Skeletal muscle tissue (tissue), 4 donors: Measurements from ENCODE around the gene ARFGEF3. TPM values are rescaled to one million over a fixed set of nuclear protein-coding genes. Genes with fewer than 3 reads are reported as not detected.
"Not testable (repeated sequence)": the region's sequence is repeated elsewhere in the genome, so short reads cannot be mapped to it uniquely, and the experiment has no call there.

Experiments
- H3K27ac ChIP-seq: one replicate; pipeline ENCODE4 v1.7.0; 2013; ENCODE audit warnings: mild to moderate bottlenecking, low read depth, low read length, inconsistent platforms
- H3K27me3 ChIP-seq, 3 donors: one replicate each; pipeline ENCODE4 v1.7.0; 2013; ENCODE audit warnings: low read length in 3 of 3; ENCODE audit not compliant: control insufficient read depth in 3 of 3, insufficient read depth in 3 of 3
- H3K36me3 ChIP-seq, 3 donors: one replicate each; pipeline ENCODE4 v1.7.0; 2013; ENCODE audit warnings: low read length in 3 of 3; ENCODE audit not compliant: control insufficient read depth in 3 of 3, insufficient read depth in 3 of 3
- H3K4me1 ChIP-seq, 3 donors: one replicate each; pipeline ENCODE4 v1.7.0; 2013; ENCODE audit warnings: low read length in 3 of 3, mild to moderate bottlenecking in 3 of 3; ENCODE audit not compliant: control insufficient read depth in 3 of 3, insufficient read depth in 3 of 3
- H3K4me3 ChIP-seq, 3 donors: one replicate each; pipeline ENCODE4 v1.7.0; 2013; ENCODE audit warnings: low read length in 3 of 3
- H3K9ac ChIP-seq, 3 donors: one replicate each; pipeline ENCODE4 v1.7.0; 2013; ENCODE audit warnings: low read length in 3 of 3, mild to moderate bottlenecking in 3 of 3, moderate library complexity in 2 of 3, low read depth in 1 of 3
- H3K9me3 ChIP-seq, 3 donors: one replicate each; pipeline ENCODE4 v1.7.0; 2013; ENCODE audit warnings: low read length in 3 of 3; ENCODE audit not compliant: control insufficient read depth in 3 of 3
- total RNA-seq: library from RNA; depleted of rRNA; stranded (reverse); fragments of >200 nt; gene quantifications from one replicate; pipeline ENCODE4 v1.2.3, GENCODE V29; 2014
- donor health status: Osteomylitis.

ARFGEF3 gene
- total RNA-seq, 1 donor from 2014 or later = 1.0 TPM

DNA sequence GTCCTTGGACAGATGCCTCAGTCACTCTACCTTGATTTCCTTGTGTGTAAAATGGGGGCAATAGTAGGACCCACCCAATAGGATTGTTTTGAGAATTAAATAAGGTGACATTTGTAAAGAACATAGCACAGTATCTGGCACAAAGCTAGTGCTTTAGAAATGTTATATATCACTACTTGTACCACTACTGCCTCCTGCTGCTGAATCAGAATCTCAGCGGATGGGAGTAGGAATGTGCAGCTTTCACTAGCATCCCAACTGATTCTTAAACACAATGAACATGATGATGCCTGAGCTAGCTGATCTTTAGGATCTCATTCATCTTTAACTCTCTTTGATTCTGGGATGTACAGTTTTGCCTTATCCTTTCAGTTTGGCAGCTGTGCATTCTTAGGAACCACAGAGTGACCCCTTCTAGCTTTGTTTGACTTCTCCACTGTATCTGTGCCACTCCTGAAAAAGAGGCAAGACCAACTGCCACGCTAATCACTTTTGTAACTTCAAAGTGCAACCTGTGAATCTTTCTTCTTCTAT is 49.4 kb downstream of the ARFGEF3 start:
- H3K4me3 ChIP-seq = no peak overlapping the region
- no peak overlapping the region for H3K9ac ChIP-seq
- H3K4me1 ChIP-seq = peaks cover 0 to 5% (median 4%) of the 10 kb centered on the region in 3 donors
- H3K36me3 ChIP-seq = no peaks in the 10 kb centered on the region
- H3K27ac ChIP-seq = no peak overlapping the region
- no peaks in the 10 kb centered on the region for H3K27me3 ChIP-seq
- no peaks in the 10 kb centered on the region for H3K9me3 ChIP-seq

DNA sequence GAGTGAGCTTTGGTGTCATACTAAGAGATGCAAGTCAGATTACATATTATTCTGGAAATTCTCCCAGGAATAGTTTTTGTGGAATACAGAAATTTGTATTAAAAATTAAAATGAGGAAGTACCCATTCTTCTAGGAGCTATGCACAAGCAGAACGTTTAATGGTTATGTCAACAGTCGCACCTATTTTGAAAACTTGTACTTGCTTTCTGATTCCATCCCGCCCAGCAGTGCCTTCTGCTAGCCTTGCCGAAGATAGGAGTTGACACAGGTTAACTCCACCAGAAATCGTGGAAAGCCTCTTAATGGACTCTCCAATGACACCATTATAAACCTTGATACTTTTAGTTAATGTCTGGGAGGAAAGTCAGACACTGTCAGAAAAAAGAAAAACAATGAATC is 49.9 kb downstream of the ARFGEF3 start:
- H3K27me3 ChIP-seq = no peaks in the 10 kb centered on the region
- H3K4me3 ChIP-seq = no peak overlapping the region
- no peak overlapping the region for H3K9ac ChIP-seq
- H3K36me3 ChIP-seq = no peaks in the 10 kb centered on the region
- H3K4me1 ChIP-seq = peaks cover 0 to 3% (median 2%) of the 10 kb centered on the region in 3 donors
- no peaks in the 10 kb centered on the region for H3K9me3 ChIP-seq
- H3K27ac ChIP-seq = no peak overlapping the region

DNA sequence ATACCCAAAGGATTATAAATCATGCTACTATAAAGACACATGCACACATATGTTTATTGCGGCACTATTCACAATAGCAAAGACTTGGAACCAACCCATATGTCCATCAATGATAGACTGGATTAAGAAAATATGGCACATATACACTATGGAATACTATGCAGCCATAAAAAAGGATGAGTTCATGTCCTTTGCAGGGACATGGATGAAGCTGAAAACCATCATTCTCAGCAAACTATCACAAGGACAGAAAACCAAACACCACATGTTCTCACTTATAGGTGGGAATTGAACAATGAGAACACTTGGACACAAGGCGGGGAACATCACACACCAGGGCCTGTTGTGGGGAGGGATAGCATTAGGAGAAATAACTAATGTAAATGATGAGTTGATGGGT is 50.8 kb downstream of the ARFGEF3 start:
- H3K4me1 ChIP-seq, H3K27me3 ChIP-seq, H3K4me3 ChIP-seq, H3K9me3 ChIP-seq, H3K27ac ChIP-seq, H3K36me3 ChIP-seq, H3K9ac ChIP-seq: not testable (repeated sequence)

DNA sequence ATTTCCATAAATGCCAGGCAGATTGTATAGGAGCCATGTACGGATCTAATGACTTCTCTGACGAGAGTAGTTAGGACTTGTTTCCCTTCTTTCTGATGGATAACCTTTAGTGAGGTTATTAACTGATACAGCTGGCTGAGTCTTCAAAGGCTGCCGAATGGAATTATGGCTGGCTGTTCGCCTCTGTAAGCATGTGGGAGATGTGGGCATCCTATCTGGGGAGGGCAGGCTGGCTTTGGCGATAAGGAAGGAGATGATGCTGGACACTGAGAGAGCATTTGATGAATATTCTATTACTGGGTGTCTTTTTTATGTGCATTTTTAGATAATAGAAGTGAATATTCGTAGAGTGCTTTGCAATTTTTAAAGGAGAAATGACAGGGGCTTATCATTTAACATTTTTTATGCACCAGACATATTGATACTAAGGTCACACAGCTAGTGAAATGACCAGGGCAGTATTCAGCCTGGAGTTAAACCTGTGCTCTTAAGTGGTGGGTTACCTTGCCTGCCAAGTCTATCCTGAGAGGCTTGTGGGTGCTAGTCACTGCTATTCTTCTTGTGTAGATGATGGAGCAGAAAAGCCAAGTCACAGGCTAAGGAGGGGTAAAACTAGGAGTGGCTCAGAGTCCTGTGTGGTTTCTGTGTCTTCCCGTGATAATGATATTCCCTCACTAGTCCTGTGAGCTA is 53.5 kb downstream of the ARFGEF3 start:
- Histone ChIP-seq H3K9me3 (no peaks in the 10 kb centered on the region), H3K4me1 (no peaks in the 10 kb centered on the region), H3K4me3 (no peak overlapping the region), H3K36me3 (no peaks in the 10 kb centered on the region), H3K27me3 (peaks cover 0 to 5% (median 0%) of the 10 kb centered on the region in 3 donors), H3K27ac (no peak overlapping the region), H3K9ac (no peak overlapping the region)

DNA sequence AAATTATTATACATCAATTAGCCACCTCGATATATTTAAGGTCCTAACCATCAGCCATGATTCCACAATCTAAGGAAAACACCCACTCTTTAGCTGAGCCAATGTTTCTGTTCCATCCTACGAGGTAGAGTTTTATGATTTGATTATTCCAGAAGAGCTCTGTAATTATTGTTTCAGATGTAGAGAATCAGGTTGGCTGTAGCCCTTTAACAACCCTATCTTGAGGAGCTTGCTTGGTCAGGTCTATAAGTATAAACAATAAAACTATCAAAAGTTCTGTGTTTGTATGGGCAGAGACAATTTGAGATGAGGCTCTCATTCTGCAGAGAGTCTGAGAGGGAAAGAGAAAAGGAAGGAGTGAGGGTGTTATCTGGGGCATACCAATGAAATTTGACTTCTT is 56.7 kb downstream of the ARFGEF3 start, which contains the start of gene PBOV1:
Gene PBOV1 (minus strand): TSS at position 43 of the 400 bp plus-strand sequence. CDS start 96 bp downstream, outside the sequence.
- Histone ChIP-seq H3K36me3 (no peaks in the 10 kb centered on the region), H3K27me3 (peaks cover 0 to 5% (median 0%) of the 10 kb centered on the region in 3 donors), H3K9ac (no peak within 1 kb of the TSS), H3K27ac (no peak within 1 kb of the TSS), H3K9me3 (no peaks in the 10 kb centered on the region), H3K4me1 (no peaks in the 10 kb centered on the region), H3K4me3 (no peak within 1 kb of the TSS)

DNA sequence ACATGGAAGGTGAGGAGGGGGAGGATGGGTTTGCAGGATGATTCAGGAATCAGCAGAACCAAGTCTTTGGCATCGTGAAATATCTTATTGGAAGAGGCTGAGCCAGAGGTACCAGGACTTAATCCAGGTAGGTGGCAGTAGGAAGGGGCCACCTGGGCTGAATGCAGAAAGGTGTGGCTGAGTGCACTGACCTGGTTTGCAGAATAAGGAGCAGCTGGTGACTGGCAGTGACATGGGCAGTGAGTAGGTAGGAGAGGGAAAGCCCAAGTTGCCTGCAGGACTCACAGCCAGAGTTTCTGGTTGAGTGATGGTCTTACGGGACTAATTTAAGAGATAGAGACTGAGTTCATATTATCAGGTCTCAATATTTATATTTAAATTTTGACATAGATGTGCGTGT is 57.7 kb downstream of the ARFGEF3 start:
- Histone ChIP-seq H3K4me3 (no peak overlapping the region), H3K9ac (no peak overlapping the region)

DNA sequence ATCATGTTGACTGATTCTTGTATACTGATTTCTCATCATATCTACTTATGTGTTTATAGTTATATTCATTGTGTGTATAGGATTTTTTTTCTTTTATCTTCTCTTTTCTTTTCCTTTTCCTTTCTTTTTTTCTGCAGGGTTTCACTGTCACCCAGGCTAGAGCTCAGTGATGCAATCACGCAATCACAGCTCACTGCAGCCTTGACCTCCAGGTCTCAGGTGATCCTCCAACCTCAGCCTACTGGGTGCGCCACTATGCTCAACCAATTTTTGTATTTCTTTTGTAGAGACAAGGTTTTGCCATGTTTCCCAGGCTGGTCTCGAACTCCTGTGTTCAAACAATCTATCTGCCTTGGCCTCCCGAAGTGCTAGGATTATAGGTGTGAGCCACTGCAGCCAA is 58.2 kb downstream of the ARFGEF3 start:
- peaks cover 0 to 5% (median 0%) of the 10 kb centered on the region in 3 donors for H3K27me3 ChIP-seq
- no peak overlapping the region for H3K4me3 ChIP-seq
- H3K4me1 ChIP-seq = no peaks in the 10 kb centered on the region
- H3K9ac ChIP-seq = no peak overlapping the region
- no peaks in the 10 kb centered on the region for H3K36me3 ChIP-seq
- H3K27ac ChIP-seq = no peak overlapping the region
- no peaks in the 10 kb centered on the region for H3K9me3 ChIP-seq

More for the DNA sequence above, 57.7 kb downstream of the ARFGEF3 start:
- no peaks in the 10 kb centered on the region for H3K36me3 ChIP-seq
- no peaks in the 10 kb centered on the region for H3K9me3 ChIP-seq
- H3K4me1 ChIP-seq = no peaks in the 10 kb centered on the region
- peaks cover 0 to 5% (median 0%) of the 10 kb centered on the region in 3 donors for H3K27me3 ChIP-seq
- no peak overlapping the region for H3K27ac ChIP-seq

DNA sequence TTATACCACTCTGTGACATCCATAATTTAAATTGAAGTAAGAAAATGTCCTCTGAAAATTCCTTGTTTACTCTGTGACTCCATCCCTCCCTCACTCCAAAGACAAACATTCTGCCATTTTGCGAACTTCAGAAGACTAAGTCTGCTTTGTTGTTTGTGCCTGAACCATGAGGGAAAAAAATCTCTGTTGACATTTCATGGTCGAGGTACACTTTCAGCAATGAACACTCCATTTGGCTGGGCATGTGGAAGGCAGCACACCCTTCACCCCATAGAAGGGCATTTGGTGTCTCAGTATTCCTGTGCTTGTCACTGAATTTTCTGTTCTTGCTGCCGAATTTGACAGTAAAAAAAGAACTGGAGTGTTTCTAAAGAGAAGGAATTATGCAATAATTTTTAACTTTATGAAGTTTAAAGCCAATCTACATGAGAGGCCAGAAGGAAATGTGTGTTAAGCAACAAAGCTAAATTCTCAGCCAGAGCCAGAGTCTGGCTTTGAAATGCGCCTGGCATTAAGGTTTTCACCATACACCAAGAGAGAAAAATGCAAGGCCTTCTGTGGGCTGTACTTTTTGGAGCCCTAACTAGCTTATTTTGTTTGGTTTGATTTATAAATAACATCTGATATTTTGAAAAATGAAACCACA is 61.3 kb downstream of the ARFGEF3 start:
- no peaks in the 10 kb centered on the region for H3K4me1 ChIP-seq
- H3K27me3 ChIP-seq = peaks cover 0 to 5% (median 0%) of the 10 kb centered on the region in 3 donors
- H3K9me3 ChIP-seq = no peaks in the 10 kb centered on the region
- no peak overlapping the region for H3K4me3 ChIP-seq
- H3K36me3 ChIP-seq = no peaks in the 10 kb centered on the region
- no peak overlapping the region for H3K27ac ChIP-seq
- H3K9ac ChIP-seq = no peak overlapping the region

DNA sequence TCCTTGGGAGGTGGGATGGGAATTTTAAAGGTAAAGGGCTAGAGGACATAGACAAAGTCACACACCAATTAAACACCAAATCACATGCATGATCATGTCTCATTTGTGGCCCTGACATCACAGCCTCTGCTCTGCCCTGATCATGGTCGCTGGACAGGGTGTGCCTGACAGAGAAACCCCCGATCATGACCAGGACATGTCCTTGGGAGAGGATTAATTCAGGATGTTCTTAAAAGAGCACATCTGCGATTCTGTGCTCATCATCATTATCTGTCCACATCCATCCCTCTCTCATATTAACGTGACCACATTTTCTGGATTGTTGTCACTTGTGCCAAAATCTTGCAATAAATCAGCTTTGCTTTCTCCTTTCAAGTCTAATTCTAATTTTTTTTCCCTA is 64.2 kb downstream of the ARFGEF3 start:
- no peak overlapping the region for H3K9ac ChIP-seq
- H3K36me3 ChIP-seq = no peaks in the 10 kb centered on the region
- H3K4me3 ChIP-seq = no peak overlapping the region
- H3K4me1 ChIP-seq = no peaks in the 10 kb centered on the region
- H3K27me3 ChIP-seq = no peaks in the 10 kb centered on the region
- no peaks in the 10 kb centered on the region for H3K9me3 ChIP-seq
- no peak overlapping the region for H3K27ac ChIP-seq

DNA sequence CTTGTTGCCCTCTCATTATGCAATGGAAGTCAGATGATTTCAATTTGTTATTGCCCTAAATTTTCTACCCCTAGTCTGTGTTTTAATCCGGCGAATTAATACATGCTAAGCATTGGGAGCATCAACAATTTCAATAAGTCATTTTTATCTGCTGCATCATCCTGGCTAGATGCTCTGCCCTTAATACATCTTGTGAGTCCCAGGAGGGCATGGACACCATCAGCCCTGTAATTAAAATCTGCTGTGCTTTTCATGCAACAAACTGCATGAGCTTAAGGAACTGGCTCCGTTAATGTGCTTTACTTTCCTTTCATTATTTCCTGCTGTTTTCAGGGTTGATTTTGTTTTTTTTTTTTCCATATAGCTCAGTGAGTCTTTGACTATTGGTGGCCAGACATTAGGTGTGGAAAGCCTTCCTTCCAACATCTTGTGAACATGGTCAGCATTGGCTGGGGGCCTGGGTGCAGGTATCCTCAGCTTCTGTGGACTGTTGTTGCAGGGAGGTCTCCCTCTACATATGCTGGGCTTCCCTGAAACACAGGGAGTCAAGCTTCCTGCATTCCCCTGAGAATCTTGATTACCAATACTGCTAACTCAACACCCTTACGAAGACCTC is 65.1 kb downstream of the ARFGEF3 start:
- H3K4me3 ChIP-seq = no peak overlapping the region
- no peaks in the 10 kb centered on the region for H3K4me1 ChIP-seq
- H3K36me3 ChIP-seq = no peaks in the 10 kb centered on the region
- no peaks in the 10 kb centered on the region for H3K27me3 ChIP-seq
- no peak overlapping the region for H3K27ac ChIP-seq
- H3K9ac ChIP-seq = no peak overlapping the region
- H3K9me3 ChIP-seq = no peaks in the 10 kb centered on the region
